KOPT-K1 (cell line): Measurements from ENCODE around the gene DCC.

Experiments
- H3K27ac ChIP-seq: fragments of 200-600 bp; sonication (generic); 2 replicates; pipeline ENCODE4 v1.5.1; 2016; ENCODE audit warnings: antibody characterized with exemption, mild to moderate bottlenecking, low read depth, low read length; ENCODE audit not compliant: poor library complexity, severe bottlenecking
- H3K36me3 ChIP-seq: fragments of 200-600 bp; sonication (generic); 2 replicates; pipeline ENCODE4 v1.5.1; 2017; ENCODE audit warnings: antibody characterized with exemption, mild to moderate bottlenecking, low read length, moderate library complexity; ENCODE audit not compliant: insufficient read depth
- H3K9me3 ChIP-seq: fragments of 200-600 bp; sonication (generic); 2 replicates; pipeline ENCODE4 v1.5.1; 2017; ENCODE audit warnings: antibody characterized with exemption, low read length, mild to moderate bottlenecking; ENCODE audit not compliant: insufficient read depth, poor library complexity, severe bottlenecking

The DCC gene

DNA sequence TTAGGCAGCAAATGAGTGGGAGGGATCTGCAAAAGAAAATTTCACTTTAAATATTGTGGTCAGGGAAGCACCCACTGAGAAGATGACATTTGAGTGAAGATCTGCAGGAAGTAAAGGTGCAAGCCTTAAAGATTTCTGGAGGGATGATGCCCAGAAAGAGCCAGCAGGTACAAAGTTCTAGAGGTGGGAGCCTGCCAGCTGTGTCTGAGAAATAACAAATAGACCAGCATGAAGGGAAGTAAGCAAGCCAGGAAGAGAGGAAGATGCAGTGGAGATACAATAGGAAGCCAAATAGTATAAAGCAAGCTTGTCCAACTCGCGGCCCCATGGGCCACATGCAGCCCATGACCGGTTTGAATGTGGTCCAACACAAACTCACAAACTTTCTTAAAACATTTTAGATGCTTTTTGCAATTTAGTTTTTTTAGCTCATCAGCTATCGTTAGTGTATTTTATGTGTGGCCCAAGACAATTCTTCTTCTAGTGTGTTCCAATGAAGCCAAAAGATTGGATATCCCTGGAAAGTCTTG, 489.9 kb downstream of the DCC start:
- Histone ChIP-seq H3K36me3 (no peaks in the 10 kb centered on the region), H3K27ac (no peak overlapping the region), H3K9me3 (no peaks in the 10 kb centered on the region)

DNA sequence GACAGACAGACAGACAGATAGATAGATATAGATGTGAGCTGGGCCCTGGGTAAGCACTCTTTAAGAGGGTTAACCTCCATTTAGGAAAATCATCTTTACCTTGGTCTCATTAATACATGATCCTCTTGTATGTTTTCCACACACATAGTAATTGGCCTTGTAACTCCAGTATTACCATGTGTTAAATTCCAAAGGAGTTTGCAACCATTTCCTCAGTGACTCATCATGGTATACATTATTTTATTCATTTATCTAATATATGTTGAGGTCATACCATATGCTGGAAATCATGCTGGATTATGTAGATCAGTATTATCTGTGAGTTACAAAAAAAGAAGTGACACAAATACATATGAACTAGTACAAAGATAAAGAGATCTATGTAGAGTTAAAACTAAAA, 504.3 kb downstream of the DCC start:
- Histone ChIP-seq H3K36me3 (no peaks in the 10 kb centered on the region), H3K9me3 (no peaks in the 10 kb centered on the region), H3K27ac (no peak overlapping the region)

DNA sequence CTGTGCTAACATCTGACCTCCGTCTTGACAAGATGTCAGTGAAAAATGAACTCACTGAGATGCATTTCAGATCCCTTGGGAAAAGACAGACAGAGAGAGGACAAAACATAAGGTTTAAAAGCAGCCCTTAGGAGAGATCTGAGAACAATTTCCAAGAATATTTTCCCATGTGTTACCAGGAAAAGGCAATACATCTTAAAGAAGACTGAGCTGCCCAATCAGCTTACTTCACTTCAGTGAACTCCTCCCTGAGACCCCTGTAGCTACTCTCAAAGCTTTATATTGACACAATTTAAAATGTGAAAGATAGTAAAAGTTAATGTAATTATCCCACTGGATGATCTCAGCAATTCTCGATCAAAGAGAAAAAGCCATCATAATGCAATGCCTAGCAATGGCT, 505.0 kb downstream of the DCC start:
- Histone ChIP-seq H3K9me3 (no peaks in the 10 kb centered on the region), H3K27ac (no peak overlapping the region)

DNA sequence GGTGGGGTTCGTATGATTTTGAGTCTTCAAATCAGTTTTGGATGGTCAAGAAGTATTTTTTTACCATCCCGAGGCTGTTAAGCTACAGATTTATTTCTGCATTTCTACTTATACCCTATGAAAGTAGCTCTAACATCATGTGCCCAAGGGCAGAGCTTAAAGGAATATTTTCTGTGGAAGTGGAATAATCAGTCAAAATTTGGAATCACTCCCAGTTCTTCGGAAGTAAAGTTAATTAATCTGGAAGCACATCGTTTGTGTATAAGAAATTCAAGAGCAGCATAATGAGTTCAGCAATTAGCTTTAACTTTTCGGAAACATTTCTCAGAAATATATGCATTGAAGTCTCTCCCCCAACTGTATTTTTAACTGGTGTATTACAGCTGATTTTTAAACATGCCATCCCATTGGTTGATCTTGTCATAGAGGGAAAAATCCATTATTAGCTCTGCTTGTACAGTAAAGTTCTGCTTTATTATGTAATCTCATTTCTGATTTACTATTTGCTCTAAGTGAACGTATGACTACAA, 510.1 kb downstream of the DCC start:
- H3K9me3 ChIP-seq = no peaks in the 10 kb centered on the region
- H3K36me3 ChIP-seq = no peaks in the 10 kb centered on the region
- no peak overlapping the region for H3K27ac ChIP-seq

More for the DNA sequence above, 505.0 kb downstream of the DCC start:
- H3K36me3 ChIP-seq = no peaks in the 10 kb centered on the region

DNA sequence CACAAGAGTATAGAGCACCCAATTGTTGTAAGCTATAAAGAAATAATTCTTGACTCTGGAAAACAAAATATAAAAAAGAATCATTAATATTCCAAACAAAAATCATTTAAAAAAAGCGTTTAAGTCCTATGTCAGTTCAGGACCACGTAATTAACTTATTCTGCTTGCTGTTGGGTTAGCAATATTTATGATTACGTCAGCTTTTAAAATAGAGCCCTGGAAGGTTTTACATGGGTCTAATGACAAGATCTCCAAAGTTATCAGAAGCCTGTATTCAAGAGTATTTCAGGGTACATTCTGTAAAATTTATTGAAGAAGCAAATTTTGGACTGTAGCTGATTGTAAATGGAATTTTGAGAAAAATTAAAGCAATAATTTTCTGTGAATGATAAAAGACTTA, 521.6 kb downstream of the DCC start:
- Histone ChIP-seq H3K9me3 (no peaks in the 10 kb centered on the region), H3K27ac (no peak overlapping the region), H3K36me3 (no peaks in the 10 kb centered on the region)

DNA sequence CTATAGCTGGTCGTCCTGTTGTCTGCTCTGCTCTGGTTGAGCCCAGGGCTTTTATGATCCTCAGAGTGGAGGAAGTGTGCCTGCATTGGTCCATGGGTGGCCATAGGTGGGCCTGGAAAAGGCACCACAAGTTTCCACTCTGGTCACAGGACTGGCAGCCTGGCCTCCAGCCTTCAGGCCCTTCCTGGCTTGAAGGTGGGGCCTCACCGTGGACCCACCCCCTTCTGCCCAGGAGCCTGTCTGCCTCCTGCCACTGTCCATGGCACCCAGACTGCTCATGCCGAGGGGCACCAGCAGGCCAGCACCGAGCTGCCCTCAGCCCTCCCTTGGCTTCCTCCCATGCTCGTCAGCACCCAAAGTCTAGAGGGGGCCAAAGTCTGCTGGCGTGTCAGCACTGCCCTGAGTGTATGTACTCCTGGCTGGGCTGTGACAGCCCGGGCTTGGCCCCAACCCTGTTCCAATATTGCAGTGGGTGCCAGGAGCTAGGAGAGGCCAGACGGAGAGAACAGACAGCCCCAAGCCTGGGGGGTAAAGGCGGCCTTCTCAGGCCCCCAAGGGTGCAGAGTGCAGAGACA, 529.4 kb downstream of the DCC start:
- Histone ChIP-seq H3K9me3 (no peaks in the 10 kb centered on the region), H3K27ac (no peak overlapping the region), H3K36me3 (no peaks in the 10 kb centered on the region)

DNA sequence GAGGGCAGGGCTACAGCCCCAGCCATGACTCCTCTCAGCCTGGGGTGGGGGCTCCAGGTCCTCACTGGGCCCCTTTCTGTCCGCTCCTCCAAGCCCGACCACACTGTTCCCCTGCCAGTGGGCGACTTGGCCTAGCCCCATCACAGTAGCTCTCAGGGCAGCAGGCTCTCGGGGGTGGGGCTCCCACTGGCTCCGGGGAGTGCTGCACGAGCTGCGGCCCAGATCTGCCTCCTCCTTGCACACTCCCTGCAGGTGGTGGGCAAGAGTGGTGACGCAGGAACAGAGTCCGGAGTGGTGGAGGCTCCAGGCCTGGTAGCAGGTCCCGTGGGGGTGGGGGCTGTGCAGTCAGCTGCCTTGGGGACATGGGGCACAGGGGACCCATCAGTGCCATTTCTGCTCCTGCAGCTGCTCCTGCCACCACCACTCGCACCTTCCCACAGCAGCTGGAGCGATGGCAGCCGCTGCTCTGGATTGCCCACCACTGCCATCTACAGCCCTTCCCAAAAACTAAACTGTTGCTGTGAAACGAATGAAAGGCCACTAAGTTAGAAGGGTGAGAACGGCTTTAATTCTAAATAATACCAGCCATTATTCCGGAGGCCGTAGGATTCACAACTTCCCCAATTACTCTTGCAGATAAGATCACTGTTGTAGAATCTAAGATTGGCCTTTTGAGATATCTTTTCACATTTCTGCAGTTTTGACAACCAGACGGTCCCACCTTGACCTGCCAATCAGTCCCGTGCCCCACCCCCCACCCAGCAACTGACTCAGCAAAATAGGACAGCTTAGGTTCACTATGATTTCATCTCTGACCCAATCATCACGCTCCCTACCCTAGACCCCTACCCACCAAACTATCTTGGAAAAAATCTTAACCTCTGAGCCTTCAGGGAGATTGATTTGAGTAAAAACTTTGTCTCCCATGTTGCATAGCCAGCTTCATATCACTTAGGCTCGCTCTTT, 530.2 kb downstream of the DCC start:
- Histone ChIP-seq H3K27ac (no peak overlapping the region), H3K36me3 (no peaks in the 10 kb centered on the region), H3K9me3 (no peaks in the 10 kb centered on the region)

DNA sequence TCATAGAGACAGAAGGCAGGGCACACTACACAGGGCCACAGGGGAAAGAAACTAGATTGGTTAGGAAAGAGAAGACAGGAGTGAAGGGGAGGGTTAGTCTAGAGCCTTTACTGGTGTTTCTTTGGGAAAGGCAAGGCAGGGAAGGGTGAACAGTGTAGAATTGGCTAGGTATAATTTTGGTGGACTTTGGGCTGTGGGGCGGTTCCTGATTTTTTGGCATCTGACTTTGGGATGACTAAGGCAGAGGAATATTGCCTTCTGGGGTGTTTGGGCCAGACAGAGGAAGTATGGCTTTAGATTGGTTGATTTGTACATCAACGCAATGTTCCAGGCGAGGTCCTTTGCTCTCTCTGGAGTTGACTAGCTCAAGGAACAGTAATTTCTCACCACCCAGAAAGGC, 534.8 kb downstream of the DCC start:
- Histone ChIP-seq H3K9me3 (no peaks in the 10 kb centered on the region), H3K27ac (no peak overlapping the region), H3K36me3 (no peaks in the 10 kb centered on the region)

DNA sequence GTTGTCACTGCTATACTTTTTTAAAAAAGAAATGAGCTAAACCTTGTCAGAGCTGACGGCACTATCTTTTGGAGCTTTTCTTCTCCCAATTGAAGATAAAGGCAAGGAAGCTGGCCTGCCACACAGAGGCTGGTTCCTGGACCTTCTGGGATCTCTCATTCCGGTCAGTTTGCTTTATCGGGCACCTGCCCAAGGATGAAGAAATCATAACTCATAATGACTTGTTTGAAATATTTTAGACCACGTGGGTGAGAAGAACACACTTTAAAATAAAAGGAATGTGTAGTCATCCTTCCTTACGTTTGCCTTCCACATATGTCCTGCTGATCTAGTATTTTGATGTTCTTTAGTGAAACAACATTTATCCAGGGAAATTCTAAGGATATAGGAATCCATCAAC, 535.7 kb downstream of the DCC start:
- Histone ChIP-seq H3K27ac (no peak overlapping the region), H3K36me3 (no peaks in the 10 kb centered on the region), H3K9me3 (no peaks in the 10 kb centered on the region)

DNA sequence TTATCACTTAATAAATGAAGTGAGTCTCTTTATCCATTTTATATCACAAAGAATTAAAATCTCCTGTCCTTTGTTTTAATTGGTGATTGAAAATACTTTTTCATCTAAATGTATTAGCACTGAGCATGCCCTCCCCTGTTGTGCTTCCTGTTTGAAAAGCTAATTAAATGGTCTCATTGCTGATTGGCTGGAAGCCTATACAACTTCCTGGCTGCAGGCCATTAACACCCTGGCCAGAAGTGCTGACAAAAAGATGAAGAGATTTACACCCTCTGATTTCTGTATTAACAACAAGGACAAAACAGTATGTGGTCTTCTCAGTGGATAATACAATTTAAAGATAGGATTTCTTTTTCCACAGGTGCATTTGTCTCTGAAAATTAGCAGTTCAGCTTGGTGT, 548.0 kb downstream of the DCC start:
- Histone ChIP-seq H3K27ac (no peak overlapping the region), H3K36me3 (no peaks in the 10 kb centered on the region), H3K9me3 (no peaks in the 10 kb centered on the region)

DNA sequence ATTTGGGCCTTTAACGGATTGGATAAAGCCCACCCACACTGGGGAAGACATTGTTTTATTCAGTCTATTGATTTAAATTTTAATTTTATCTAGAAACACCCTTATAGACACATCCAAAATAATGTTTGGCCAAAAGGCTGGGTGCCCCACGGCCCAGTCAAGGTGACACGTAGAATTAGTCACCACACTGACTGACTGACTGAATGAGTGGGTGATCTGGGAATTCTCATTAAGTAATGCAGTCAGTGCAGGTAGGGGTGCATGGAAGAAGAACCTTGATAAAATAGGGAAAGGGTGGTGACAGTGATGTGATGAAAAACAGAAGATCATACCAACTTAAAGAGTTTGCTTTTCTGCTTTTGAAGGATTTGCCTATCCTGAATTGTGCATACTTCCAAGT, 554.8 kb downstream of the DCC start:
- Histone ChIP-seq H3K27ac (no peak overlapping the region), H3K36me3 (no peaks in the 10 kb centered on the region), H3K9me3 (no peaks in the 10 kb centered on the region)

DNA sequence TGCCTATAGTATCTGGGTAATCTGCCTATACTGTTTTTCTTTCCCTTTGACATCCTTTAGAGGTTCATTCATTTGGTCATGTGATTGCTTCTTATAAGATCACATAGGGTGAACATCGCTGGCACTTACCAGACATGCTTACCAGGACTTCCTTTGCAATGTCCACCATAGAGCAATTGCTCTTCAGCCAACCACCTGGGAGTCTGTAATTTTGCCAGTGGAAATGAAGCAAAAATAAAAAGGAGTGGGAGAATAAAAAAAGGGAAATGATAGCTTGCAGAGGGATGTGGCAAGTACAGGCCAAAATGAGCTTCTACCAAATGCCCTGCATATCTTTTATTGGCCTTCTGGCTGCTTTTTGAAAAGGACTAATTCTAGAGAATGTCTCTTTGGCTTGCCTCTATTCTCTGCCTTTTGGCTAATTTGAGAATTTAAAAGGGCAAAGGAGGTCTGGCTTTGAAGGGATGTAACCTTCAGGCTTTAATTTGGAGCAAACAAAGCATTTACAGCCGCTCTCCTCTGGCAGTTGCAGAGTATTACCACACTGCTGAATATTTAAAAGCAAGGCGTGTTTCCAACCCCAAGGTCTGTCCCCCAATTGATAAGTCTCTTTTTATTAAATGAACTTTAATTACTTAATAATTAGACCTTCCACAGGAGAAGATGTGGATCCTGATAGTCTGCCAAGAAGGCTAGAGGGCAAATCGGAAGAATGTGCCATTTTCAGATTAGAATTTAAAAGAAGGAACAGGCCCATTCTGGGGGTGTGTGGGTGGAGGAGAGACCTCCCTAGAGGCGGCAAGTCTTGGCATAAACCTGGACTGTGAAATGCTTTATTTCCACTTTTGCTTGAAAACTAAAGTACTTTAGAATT, 557.9 kb downstream of the DCC start:
- Histone ChIP-seq H3K9me3 (no peaks in the 10 kb centered on the region), H3K36me3 (no peaks in the 10 kb centered on the region), H3K27ac (no peak overlapping the region)

DNA sequence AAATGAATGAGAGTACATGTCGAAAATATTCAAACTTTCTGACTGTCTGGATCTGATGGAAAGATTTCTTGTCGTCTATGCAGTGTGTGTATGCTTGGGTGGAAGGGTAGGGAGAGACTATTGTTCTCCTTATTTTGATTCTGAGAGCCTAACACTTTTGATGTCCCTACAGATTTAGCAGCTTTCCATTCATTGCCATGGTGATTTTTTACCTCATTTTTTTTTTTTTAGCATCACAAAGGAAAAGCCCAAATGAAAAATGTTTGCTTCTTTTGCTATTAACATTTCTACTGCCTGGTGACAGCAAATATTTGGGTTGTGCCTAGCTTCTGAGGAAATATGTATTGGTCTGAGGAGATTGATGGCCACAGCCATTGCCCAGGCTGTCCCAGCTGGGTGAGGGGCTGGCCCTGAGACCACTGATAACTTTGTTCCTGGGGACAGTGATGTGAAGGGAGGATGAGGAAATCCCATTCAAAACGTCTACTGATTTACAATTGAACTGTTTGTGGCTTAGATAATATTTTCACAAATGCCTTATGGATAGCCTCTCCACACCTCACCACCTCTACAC, 558.6 kb downstream of the DCC start:
- no peaks in the 10 kb centered on the region for H3K9me3 ChIP-seq
- H3K27ac ChIP-seq = no peak overlapping the region
- no peaks in the 10 kb centered on the region for H3K36me3 ChIP-seq

DNA sequence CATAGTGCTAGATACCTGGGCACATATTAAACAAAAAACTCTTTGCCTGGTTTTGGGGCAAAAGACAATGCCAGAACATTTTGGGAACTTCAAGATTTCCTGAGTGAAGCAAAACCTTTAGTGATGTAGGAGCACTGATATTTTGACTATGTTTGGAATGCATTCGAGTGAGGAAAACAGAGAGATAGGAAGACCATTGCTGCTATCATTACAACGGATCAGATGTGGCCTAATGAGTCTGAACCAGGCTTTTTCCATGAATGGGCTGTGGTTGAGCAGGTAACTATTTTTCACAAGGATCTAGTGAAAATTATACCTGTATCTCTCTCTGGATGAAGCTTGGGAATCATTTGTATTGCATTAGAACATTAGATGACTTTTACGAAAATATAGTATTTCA, 562.2 kb downstream of the DCC start:
- no peaks in the 10 kb centered on the region for H3K9me3 ChIP-seq
- no peaks in the 10 kb centered on the region for H3K36me3 ChIP-seq
- no peak overlapping the region for H3K27ac ChIP-seq
